Stomach (tissue), 9 donors: Measurements from ENCODE around the gene SLC8A3. TPM values are rescaled to one million over a fixed set of nuclear protein-coding genes. Genes with fewer than 3 reads are reported as not detected.

Experiments used
- DNase-seq, 2 donors: peaks; one replicate each; pipeline versions ENCODE4 v3.0.0 to v3.0.0-alpha.2; 2013 to 2019
- H3K27ac ChIP-seq, 5 donors: fragments of 200-600 bp in 4 of 5; sonication (generic) in 4 of 5; one replicate each; pipeline ENCODE4 v1.5.1; 2013 to 2019; ENCODE audit warnings: mild to moderate bottlenecking in 1 of 5, moderate library complexity in 1 of 5
- H3K27me3 ChIP-seq, 3 donors: fragments of 200-600 bp; sonication (generic); one replicate each; pipeline ENCODE4 v1.5.1; 2017 to 2019; ENCODE audit warnings: mixed run types in 1 of 3
- H3K36me3 ChIP-seq, 4 donors: fragments of 200-600 bp; sonication (generic); 1 replicate in 3 of 4; 2 replicates in 1 of 4; pipeline ENCODE4 v1.5.1; 2016 to 2019
- H3K4me1 ChIP-seq, 4 donors: fragments of 200-600 bp; sonication (generic); one replicate each; pipeline ENCODE4 v1.5.1; 2016 to 2019
- H3K4me3 ChIP-seq, 4 donors: fragments of 200-600 bp; sonication (generic) in 3 of 4; one replicate each; pipeline ENCODE4 v1.5.1; 2016 to 2019; ENCODE audit warnings: mild to moderate bottlenecking in 1 of 4
- H3K9me3 ChIP-seq, 4 donors: fragments of 200-600 bp; sonication (generic); one replicate each; pipeline ENCODE4 v1.5.1; 2016 to 2019
- EP300 ChIP-seq: sonication (generic); formaldehyde crosslinking; IDR thresholded peaks from one replicate; pipeline ENCODE4 v1.6.1; 2017; ENCODE audit warnings: antibody characterized with exemption
- POLR2A ChIP-seq, 4 donors: fragments of 450-650 bp; IDR thresholded peaks; one replicate each; pipeline ENCODE4 v1.6.1; 2016; ENCODE audit warnings: antibody characterized with exemption in 4 of 4, control low read depth in 2 of 4, mild to moderate bottlenecking in 1 of 4, moderate library complexity in 1 of 4
- POLR2AphosphoS5 ChIP-seq, 3 donors: sonication (generic); formaldehyde crosslinking; IDR thresholded peaks; one replicate each; pipeline ENCODE4 v1.6.1; 2016; ENCODE audit warnings: antibody characterized with exemption in 3 of 3
- WGBS, 5 donors: extraction: QIAGEN DNeasy Blood & Tissue Kit in 3 of 5; methylation state at CpG; one replicate each; pipeline versions ENCODE4 v1.1.5 to v1.1.7; 2013 to 2018; 5-methylcytosine and 5-hydroxymethylcytosine counted together
- intact Hi-C: fragments of 100-400 bp; cut with DNase I; formaldehyde crosslinking; loops from one replicate; pipeline ENCODE4 v1.15.1; 2023; ENCODE audit warnings: low total_unique reads
- polyA plus RNA-seq, 3 donors: library from polyadenylated mRNA; stranded (reverse); fragments of 200-250 nt; gene quantifications; one replicate each; pipeline ENCODE4 v1.2.3, GENCODE V29; 2013
- total RNA-seq, 5 donors: library from RNA; depleted of rRNA; stranded (reverse); fragments of >200 nt; gene quantifications; one replicate each; pipeline versions ENCODE4 v1.1.0 to v1.2.3, GENCODE V29; 2014 to 2016
- TF ChIP-seq, protein P1 (sequence below), 7 experiments: fragments of 450-650 bp in 4 of 7; fragments of 200-600 bp in 3 of 7; sonication (generic) in 3 of 7; IDR thresholded peaks; one replicate each; pipeline ENCODE4 v1.5.1; 2016 to 2019; ENCODE audit warnings: antibody characterized with exemption in 7 of 7, control low read depth in 2 of 7, mild to moderate bottlenecking in 1 of 7
- donor health status: healthy with polysubstance abuse.
- donor health status: Bipolar disorder and iron deficiency.
- donor health status: healthy.

SLC8A3 gene
- total and polyA plus RNA-seq, 8 donors: 0.03 to 2.4 (median 0.87) TPM; not detected in 1

- intact Hi-C loops: no loop called here
- 79 to 87% (median 85%) methylated on average over 9 of the region's 9 CpGs for WGBS, 5 donors
- TF ChIP-seq POLR2A (IDR thresholded peaks at IDR 0.05) (no peak), EP300 (no peak), POLR2AphosphoS5 (IDR thresholded peaks at IDR 0.05) (no peak)
- TF ChIP-seq, protein P1, sequence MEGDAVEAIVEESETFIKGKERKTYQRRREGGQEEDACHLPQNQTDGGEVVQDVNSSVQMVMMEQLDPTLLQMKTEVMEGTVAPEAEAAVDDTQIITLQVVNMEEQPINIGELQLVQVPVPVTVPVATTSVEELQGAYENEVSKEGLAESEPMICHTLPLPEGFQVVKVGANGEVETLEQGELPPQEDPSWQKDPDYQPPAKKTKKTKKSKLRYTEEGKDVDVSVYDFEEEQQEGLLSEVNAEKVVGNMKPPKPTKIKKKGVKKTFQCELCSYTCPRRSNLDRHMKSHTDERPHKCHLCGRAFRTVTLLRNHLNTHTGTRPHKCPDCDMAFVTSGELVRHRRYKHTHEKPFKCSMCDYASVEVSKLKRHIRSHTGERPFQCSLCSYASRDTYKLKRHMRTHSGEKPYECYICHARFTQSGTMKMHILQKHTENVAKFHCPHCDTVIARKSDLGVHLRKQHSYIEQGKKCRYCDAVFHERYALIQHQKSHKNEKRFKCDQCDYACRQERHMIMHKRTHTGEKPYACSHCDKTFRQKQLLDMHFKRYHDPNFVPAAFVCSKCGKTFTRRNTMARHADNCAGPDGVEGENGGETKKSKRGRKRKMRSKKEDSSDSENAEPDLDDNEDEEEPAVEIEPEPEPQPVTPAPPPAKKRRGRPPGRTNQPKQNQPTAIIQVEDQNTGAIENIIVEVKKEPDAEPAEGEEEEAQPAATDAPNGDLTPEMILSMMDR (IDR thresholded peaks at IDR 0.05): no peak
These were observed 156.7 kb downstream of the SLC8A3 start for GRCh38 chr14:70032016-70032415.

GRCh38 chr14:70029296-70030132 is 159.2 kb downstream of the SLC8A3 start:
- peaks cover 0 to 4% (median 0%) of the 10 kb centered on the region in 3 donors for H3K27me3 ChIP-seq
- H3K4me1 ChIP-seq: no peaks in the 10 kb centered on the region
- no peaks in the 10 kb centered on the region for H3K9me3 ChIP-seq
- H3K36me3 ChIP-seq: no peaks in the 10 kb centered on the region
- DNase-seq: no peak
- H3K4me3 ChIP-seq: no peak overlapping the region
- TF ChIP-seq POLR2A (IDR thresholded peaks at IDR 0.05): no peak
- TF ChIP-seq EP300: no peak
- TF ChIP-seq, protein P1 (IDR thresholded peaks at IDR 0.05): no peak
- no peak for TF ChIP-seq POLR2AphosphoS5 (IDR thresholded peaks at IDR 0.05)
- 54 to 70% (median 61%) methylated on average over 6 of the region's 6 CpGs for WGBS, 5 donors
- intact Hi-C loops: loop anchor here (2.0 kb wide), 1 partner anchor 209 kb away; no protein-coding TSS in a partner anchor
- H3K27ac ChIP-seq: no peak overlapping the region

More at GRCh38 chr14:70032016-70032415, 156.7 kb downstream of the SLC8A3 start:
- no peaks in the 10 kb centered on the region for H3K36me3 ChIP-seq
- no peaks in the 10 kb centered on the region for H3K4me1 ChIP-seq
- H3K27me3 ChIP-seq: peaks cover 0 to 4% (median 0%) of the 10 kb centered on the region in 3 donors
- no peak overlapping the region for H3K27ac ChIP-seq
- H3K9me3 ChIP-seq: no peaks in the 10 kb centered on the region
- no peak for DNase-seq
- no peak overlapping the region for H3K4me3 ChIP-seq

DNA sequence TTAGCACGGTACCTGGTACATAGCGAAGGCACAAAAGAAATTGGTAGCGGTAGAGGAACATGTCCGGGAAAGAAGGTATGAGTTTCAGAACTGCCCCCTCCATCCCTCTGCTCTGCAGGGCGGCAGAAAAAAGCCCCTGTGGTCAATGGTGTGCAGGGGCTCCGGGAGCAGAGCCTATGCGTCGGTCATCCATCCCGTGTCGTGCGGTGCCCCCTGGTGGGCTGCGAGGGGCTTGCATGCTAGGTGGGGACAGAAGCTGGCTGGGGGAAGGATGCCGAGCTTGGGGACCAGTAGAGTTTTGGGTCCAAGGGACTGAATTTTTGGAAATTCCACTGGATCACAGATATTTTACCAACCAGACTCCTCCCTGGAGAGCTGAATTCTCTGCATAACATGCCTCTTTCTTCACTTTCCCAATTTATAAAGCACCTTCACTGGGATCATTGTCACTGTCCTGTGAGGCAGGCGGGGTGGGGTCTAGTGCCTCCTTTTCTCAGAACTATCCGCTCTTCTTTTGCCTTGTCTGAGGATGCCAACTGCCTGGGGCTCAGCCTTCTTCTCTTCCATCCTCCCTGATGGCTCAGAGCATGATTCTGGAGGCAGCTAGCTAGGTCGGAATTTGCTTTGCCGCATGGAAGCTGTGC is 160.8 kb downstream of the SLC8A3 start:
- Histone ChIP-seq H3K27ac (no peak overlapping the region), H3K27me3 (peaks cover 0 to 4% (median 0%) of the 10 kb centered on the region in 3 donors), H3K4me1 (no peaks in the 10 kb centered on the region), H3K36me3 (no peaks in the 10 kb centered on the region), H3K4me3 (no peak overlapping the region), H3K9me3 (no peaks in the 10 kb centered on the region)
- no peak for TF ChIP-seq POLR2AphosphoS5 (IDR thresholded peaks at IDR 0.05)
- TF ChIP-seq, protein P1 (IDR thresholded peaks at IDR 0.05): peak in 6 of 7 experiments; percentile 33 to 96 (median 91)
- intact Hi-C loops: loop anchor here (2.0 kb wide), 1 partner anchor 207 kb away; no protein-coding TSS in a partner anchor
- WGBS, 5 donors: 33 to 36% (median 33%) methylated on average over 17 of the region's 17 CpGs
- peak; percentile 81 to 88 for DNase-seq

DNA sequence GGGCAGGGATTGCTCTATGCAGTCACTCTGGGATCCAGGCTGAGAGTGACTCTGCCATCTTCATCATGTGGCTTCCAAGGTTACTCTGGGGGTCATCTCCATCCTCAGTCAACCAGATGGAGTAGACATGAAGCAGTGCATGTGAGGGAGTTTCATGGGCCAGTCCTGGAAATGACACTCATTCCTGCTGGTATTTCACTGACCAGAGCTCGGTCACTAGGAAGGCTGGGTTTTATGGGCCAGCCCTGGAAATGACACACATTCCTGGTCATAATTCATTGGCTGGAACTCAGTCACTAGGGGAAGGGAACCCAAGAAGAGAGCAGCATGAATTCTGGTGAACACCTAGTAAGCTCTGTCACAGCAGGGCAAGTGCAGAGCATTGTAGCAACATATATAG is 164.9 kb downstream of the SLC8A3 start:
- WGBS, 5 donors: 0 to 83% (median 35%) methylated on average over 1 of the region's 1 CpG
- no peak overlapping the region for H3K4me3 ChIP-seq
- H3K4me1 ChIP-seq: peaks cover 5 to 7% (median 6%) of the 10 kb centered on the region in 4 donors
- no peak overlapping the region for H3K27ac ChIP-seq
- H3K27me3 ChIP-seq: peaks cover 0 to 4% (median 0%) of the 10 kb centered on the region in 3 donors
- DNase-seq: no peak
- TF ChIP-seq POLR2A (IDR thresholded peaks at IDR 0.05) (no peak), EP300 (no peak), POLR2AphosphoS5 (IDR thresholded peaks at IDR 0.05) (no peak)
- TF ChIP-seq, protein P1 (IDR thresholded peaks at IDR 0.05): no peak
- H3K9me3 ChIP-seq: no peaks in the 10 kb centered on the region
- no peaks in the 10 kb centered on the region for H3K36me3 ChIP-seq
- intact Hi-C loops: no loop called here
